ENCODE data around the gene TMEM87A.

The TMEM87A gene

DNA sequence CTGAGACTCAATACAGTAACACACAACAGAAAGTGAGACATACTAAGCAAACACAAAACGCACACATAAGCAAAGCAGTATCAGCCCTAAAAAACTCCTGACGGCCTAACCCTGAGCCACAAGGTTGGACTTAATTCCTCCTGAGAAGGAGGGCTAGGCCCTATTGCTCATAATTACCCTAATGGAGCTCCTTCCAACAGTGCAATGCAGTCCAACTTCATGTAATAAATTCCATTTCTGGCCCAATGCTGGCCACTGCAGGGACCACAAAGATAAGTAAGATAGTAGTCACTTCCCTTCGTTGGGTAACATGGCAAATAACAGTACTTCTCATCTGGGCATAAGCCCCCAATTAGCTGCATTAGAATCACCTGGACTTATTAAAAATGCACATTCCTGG lies 69.3 kb downstream of the TMEM87A start:
- TF ChIP-seq, protein P1, sequence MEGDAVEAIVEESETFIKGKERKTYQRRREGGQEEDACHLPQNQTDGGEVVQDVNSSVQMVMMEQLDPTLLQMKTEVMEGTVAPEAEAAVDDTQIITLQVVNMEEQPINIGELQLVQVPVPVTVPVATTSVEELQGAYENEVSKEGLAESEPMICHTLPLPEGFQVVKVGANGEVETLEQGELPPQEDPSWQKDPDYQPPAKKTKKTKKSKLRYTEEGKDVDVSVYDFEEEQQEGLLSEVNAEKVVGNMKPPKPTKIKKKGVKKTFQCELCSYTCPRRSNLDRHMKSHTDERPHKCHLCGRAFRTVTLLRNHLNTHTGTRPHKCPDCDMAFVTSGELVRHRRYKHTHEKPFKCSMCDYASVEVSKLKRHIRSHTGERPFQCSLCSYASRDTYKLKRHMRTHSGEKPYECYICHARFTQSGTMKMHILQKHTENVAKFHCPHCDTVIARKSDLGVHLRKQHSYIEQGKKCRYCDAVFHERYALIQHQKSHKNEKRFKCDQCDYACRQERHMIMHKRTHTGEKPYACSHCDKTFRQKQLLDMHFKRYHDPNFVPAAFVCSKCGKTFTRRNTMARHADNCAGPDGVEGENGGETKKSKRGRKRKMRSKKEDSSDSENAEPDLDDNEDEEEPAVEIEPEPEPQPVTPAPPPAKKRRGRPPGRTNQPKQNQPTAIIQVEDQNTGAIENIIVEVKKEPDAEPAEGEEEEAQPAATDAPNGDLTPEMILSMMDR (IDR thresholded peaks at IDR 0.05; ENCODE audit: insufficient read depth, low read length): no peak
- TF ChIP-seq SPI1 (IDR thresholded peaks at IDR 0.05; ENCODE audit: borderline replicate concordance, low read depth) (no peak), REST (IDR thresholded peaks at IDR 0.05; ENCODE audit: insufficient replicate concordance, low read depth) (no peak), POLR2AphosphoS5 (IDR thresholded peaks at IDR 0.05; ENCODE audit: low read depth) (no peak), GABPA (IDR thresholded peaks at IDR 0.05; ENCODE audit: low read depth) (no peak)
- H3K27me3 ChIP-seq (ENCODE audit: insufficient read depth, poor library complexity, severe bottlenecking): no peaks in the 10 kb centered on the region
- H3K27ac ChIP-seq (replicated peaks): no peak overlapping the region
- no peak for DNase-seq (ENCODE audit: low read depth in 1 of 2, low spot score in 1 of 2)
- no peak overlapping the region for H3K4me3 ChIP-seq (replicated peaks; ENCODE audit: insufficient read depth, low read length)

DNA sequence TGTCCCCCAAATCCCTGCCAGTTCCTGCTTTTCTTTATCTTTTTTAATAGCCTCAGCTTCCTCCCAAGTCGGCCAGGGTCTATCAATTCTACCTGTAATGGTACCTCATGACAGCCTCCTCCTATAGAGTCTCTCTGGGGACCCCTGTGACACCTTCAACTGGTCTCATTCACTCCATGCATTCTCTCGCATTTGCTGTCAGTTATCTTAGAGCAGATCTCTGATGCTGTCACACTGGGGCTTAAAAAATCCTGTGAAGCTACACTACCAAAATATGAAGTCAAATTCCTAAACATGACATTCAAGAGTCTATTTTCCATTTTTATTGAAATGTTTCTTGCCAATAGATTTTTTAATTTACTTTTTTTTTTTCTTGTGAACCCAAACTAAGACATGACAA lies 70.6 kb downstream of the TMEM87A start:
- DNase-seq (ENCODE audit: low read depth in 1 of 2, low spot score in 1 of 2): no peak
- TF ChIP-seq SPI1 (IDR thresholded peaks at IDR 0.05; ENCODE audit: borderline replicate concordance, low read depth) (no peak), REST (IDR thresholded peaks at IDR 0.05; ENCODE audit: insufficient replicate concordance, low read depth) (no peak), POLR2AphosphoS5 (IDR thresholded peaks at IDR 0.05; ENCODE audit: low read depth) (no peak)
- Histone ChIP-seq H3K27me3 (ENCODE audit: insufficient read depth, poor library complexity, severe bottlenecking) (no peaks in the 10 kb centered on the region), H3K4me3 (replicated peaks; ENCODE audit: insufficient read depth, low read length) (no peak overlapping the region), H3K27ac (replicated peaks) (no peak overlapping the region)

- DNase-seq (ENCODE audit: low read depth in 1 of 2, low spot score in 1 of 2): no peak
- Histone ChIP-seq H3K27ac (replicated peaks) (no peak overlapping the region), H3K4me3 (replicated peaks; ENCODE audit: insufficient read depth, low read length) (no peak overlapping the region), H3K27me3 (ENCODE audit: insufficient read depth, poor library complexity, severe bottlenecking) (no peaks in the 10 kb centered on the region)
- TF ChIP-seq REST (IDR thresholded peaks at IDR 0.05; ENCODE audit: insufficient replicate concordance, low read depth) (no peak), POLR2AphosphoS5 (IDR thresholded peaks at IDR 0.05; ENCODE audit: low read depth) (no peak), GABPA (IDR thresholded peaks at IDR 0.05; ENCODE audit: low read depth) (no peak), SPI1 (IDR thresholded peaks at IDR 0.05; ENCODE audit: borderline replicate concordance, low read depth) (no peak)
- TF ChIP-seq, protein P1 (IDR thresholded peaks at IDR 0.05; ENCODE audit: insufficient read depth, low read length): no peak
These were observed 71.4 kb downstream of the TMEM87A start for GRCh38 chr15:42201801-42202200.

- no peak for DNase-seq (ENCODE audit: low read depth in 1 of 2, low spot score in 1 of 2)
- H3K27ac ChIP-seq (replicated peaks): no peak overlapping the region
- no peak overlapping the region for H3K4me3 ChIP-seq (replicated peaks; ENCODE audit: insufficient read depth, low read length)
- TF ChIP-seq REST (IDR thresholded peaks at IDR 0.05; ENCODE audit: insufficient replicate concordance, low read depth) (no peak), POLR2AphosphoS5 (IDR thresholded peaks at IDR 0.05; ENCODE audit: low read depth) (no peak), SPI1 (IDR thresholded peaks at IDR 0.05; ENCODE audit: borderline replicate concordance, low read depth) (no peak), GABPA (IDR thresholded peaks at IDR 0.05; ENCODE audit: low read depth) (no peak)
- TF ChIP-seq, protein P1 (IDR thresholded peaks at IDR 0.05; ENCODE audit: insufficient read depth, low read length): no peak
- no peaks in the 10 kb centered on the region for H3K27me3 ChIP-seq (ENCODE audit: insufficient read depth, poor library complexity, severe bottlenecking)
These were observed 74.1 kb downstream of the TMEM87A start for GRCh38 chr15:42199126-42199525.

Measured in HL-60 (cell line).